ENCODE results near the gene SMAD3. TPM values are rescaled to one million over a fixed set of nuclear protein-coding genes. Genes with fewer than 3 reads are reported as not detected.
"Not testable (repeated sequence)": the region's sequence is repeated elsewhere in the genome, so short reads cannot be mapped to it uniquely, and the experiment has no call there.

SMAD3 gene
- total RNA-seq, 2 donors from 2014 or later: 47.4 to 68.9 TPM

- peaks cover 66% of the 10 kb centered on the region for H3K4me1 Mint-ChIP-seq (ENCODE audit: low read depth)
- H3K4me3 Mint-ChIP-seq: peak overlapping the region; percentile 72 to 82
- peak; percentile 39 to 47 for DNase-seq
- H3K36me3 Mint-ChIP-seq (ENCODE audit: insufficient read depth in 2 of 2): peaks cover 2% of the 10 kb centered on the region in 2 donors
- no peaks in the 10 kb centered on the region for H3K9me3 Mint-ChIP-seq
- peak; percentile 67 to 69 for ATAC-seq (replicated peaks in 1 of 2)
- no peaks in the 10 kb centered on the region for H3K27me3 Mint-ChIP-seq (ENCODE audit: low read depth)
- peak overlapping the region; percentile 55 for H3K27ac Mint-ChIP-seq
Observed at GRCh38 chr15:67150023-67150860, 84.8 kb downstream of the SMAD3 start.

- peaks cover 5 to 9% of the 10 kb centered on the region in 2 donors for H3K36me3 Mint-ChIP-seq (ENCODE audit: insufficient read depth in 2 of 2)
- peak overlapping the region in 1 of 2 donors; percentile 16 for H3K4me3 Mint-ChIP-seq
- H3K9me3 Mint-ChIP-seq: peaks cover 3 to 4% of the 10 kb centered on the region in 2 donors
- H3K27me3 Mint-ChIP-seq (ENCODE audit: low read depth): no peaks in the 10 kb centered on the region
- ATAC-seq (replicated peaks in 1 of 2) (no peak), DNase-seq (no peak)
- peak overlapping the region; percentile 43 for H3K27ac Mint-ChIP-seq
- H3K4me1 Mint-ChIP-seq (ENCODE audit: low read depth): peaks cover 49% of the 10 kb centered on the region
Observed at GRCh38 chr15:67152429-67152828, 87.0 kb downstream of the SMAD3 start.

- DNase-seq; H3K27me3 Mint-ChIP-seq (ENCODE audit: low read depth); ATAC-seq (replicated peaks in 1 of 2); H3K36me3 Mint-ChIP-seq (ENCODE audit: insufficient read depth in 2 of 2); H3K27ac Mint-ChIP-seq; H3K4me3 Mint-ChIP-seq; H3K9me3 Mint-ChIP-seq: not testable (repeated sequence)
- H3K4me1 Mint-ChIP-seq (ENCODE audit: low read depth): peaks cover 49% of the 10 kb centered on the region
Observed at GRCh38 chr15:67153044-67153443, 87.6 kb downstream of the SMAD3 start.

- H3K27ac Mint-ChIP-seq: no peak overlapping the region
- H3K4me1 Mint-ChIP-seq (ENCODE audit: low read depth): peaks cover 39% of the 10 kb centered on the region
- peaks cover 5 to 9% of the 10 kb centered on the region in 2 donors for H3K36me3 Mint-ChIP-seq (ENCODE audit: insufficient read depth in 2 of 2)
- ATAC-seq (replicated peaks in 1 of 2): no peak
- H3K4me3 Mint-ChIP-seq: no peak overlapping the region
- peaks cover 3 to 4% of the 10 kb centered on the region in 2 donors for H3K9me3 Mint-ChIP-seq
- DNase-seq: no peak
- no peaks in the 10 kb centered on the region for H3K27me3 Mint-ChIP-seq (ENCODE audit: low read depth)
Observed at GRCh38 chr15:67154249-67154648, 88.8 kb downstream of the SMAD3 start.

GRCh38 chr15:67156426-67156825 is 91.0 kb downstream of the SMAD3 start:
- peaks cover 21% of the 10 kb centered on the region for H3K4me1 Mint-ChIP-seq (ENCODE audit: low read depth)
- H3K27ac Mint-ChIP-seq: peak overlapping the region; percentile 38
- peaks cover 5 to 9% of the 10 kb centered on the region in 2 donors for H3K36me3 Mint-ChIP-seq (ENCODE audit: insufficient read depth in 2 of 2)
- no peaks in the 10 kb centered on the region for H3K27me3 Mint-ChIP-seq (ENCODE audit: low read depth)
- peaks cover 3 to 4% of the 10 kb centered on the region in 2 donors for H3K9me3 Mint-ChIP-seq
- H3K4me3 Mint-ChIP-seq: no peak overlapping the region
- DNase-seq (no peak), ATAC-seq (replicated peaks in 1 of 2) (no peak)

- peaks cover 21% of the 10 kb centered on the region for H3K4me1 Mint-ChIP-seq (ENCODE audit: low read depth)
Observed at GRCh38 chr15:67156834-67157233, 91.4 kb downstream of the SMAD3 start.

GRCh38 chr15:67157521-67158252 is 92.3 kb downstream of the SMAD3 start:
- H3K36me3 Mint-ChIP-seq (ENCODE audit: insufficient read depth in 2 of 2): peaks cover 5 to 9% of the 10 kb centered on the region in 2 donors

More at GRCh38 chr15:67156834-67157233, 91.4 kb downstream of the SMAD3 start:
- H3K9me3 Mint-ChIP-seq: peaks cover 3 to 4% of the 10 kb centered on the region in 2 donors
- H3K27ac Mint-ChIP-seq: no peak overlapping the region
- H3K36me3 Mint-ChIP-seq (ENCODE audit: insufficient read depth in 2 of 2): peaks cover 5 to 9% of the 10 kb centered on the region in 2 donors
- ATAC-seq (replicated peaks in 1 of 2) (peak; percentile 49 to 85), DNase-seq (no peak)
- H3K4me3 Mint-ChIP-seq: no peak overlapping the region
- no peaks in the 10 kb centered on the region for H3K27me3 Mint-ChIP-seq (ENCODE audit: low read depth)

GRCh38 chr15:67158367-67158766 is 93.0 kb downstream of the SMAD3 start:
- H3K27me3 Mint-ChIP-seq (ENCODE audit: low read depth): no peaks in the 10 kb centered on the region
- peaks cover 10% of the 10 kb centered on the region for H3K4me1 Mint-ChIP-seq (ENCODE audit: low read depth)

More at GRCh38 chr15:67157521-67158252, 92.3 kb downstream of the SMAD3 start:
- H3K4me1 Mint-ChIP-seq (ENCODE audit: low read depth): peaks cover 13% of the 10 kb centered on the region
- DNase-seq (no peak), ATAC-seq (replicated peaks in 1 of 2) (no peak)
- H3K27ac Mint-ChIP-seq: no peak overlapping the region
- peaks cover 3 to 4% of the 10 kb centered on the region in 2 donors for H3K9me3 Mint-ChIP-seq
- H3K27me3 Mint-ChIP-seq (ENCODE audit: low read depth): no peaks in the 10 kb centered on the region
- no peak overlapping the region for H3K4me3 Mint-ChIP-seq

GRCh38 chr15:67161412-67161811 is 96.0 kb downstream of the SMAD3 start:
- DNase-seq (no peak), ATAC-seq (replicated peaks in 1 of 2) (no peak)
- Mint-ChIP-seq H3K4me3 (no peak overlapping the region), H3K4me1 (ENCODE audit: low read depth) (peaks cover 10% of the 10 kb centered on the region), H3K36me3 (ENCODE audit: insufficient read depth in 2 of 2) (peaks cover under 1 to 4% of the 10 kb centered on the region in 2 donors), H3K27me3 (ENCODE audit: low read depth) (no peaks in the 10 kb centered on the region), H3K27ac (no peak overlapping the region), H3K9me3 (peaks cover 0 to 2% of the 10 kb centered on the region in 2 donors)

More at GRCh38 chr15:67158367-67158766, 93.0 kb downstream of the SMAD3 start:
- Mint-ChIP-seq H3K36me3 (ENCODE audit: insufficient read depth in 2 of 2) (peaks cover 3 to 7% of the 10 kb centered on the region in 2 donors), H3K9me3 (peaks cover 3 to 4% of the 10 kb centered on the region in 2 donors), H3K27ac (no peak overlapping the region), H3K4me3 (no peak overlapping the region)
- ATAC-seq (replicated peaks in 1 of 2): no peak
- DNase-seq: no peak

- peaks cover 10% of the 10 kb centered on the region for H3K4me1 Mint-ChIP-seq (ENCODE audit: low read depth)
- no peak for DNase-seq
- H3K4me3 Mint-ChIP-seq: no peak overlapping the region
- H3K36me3 Mint-ChIP-seq (ENCODE audit: insufficient read depth in 2 of 2): peaks cover 0 to 5% of the 10 kb centered on the region in 2 donors
- no peaks in the 10 kb centered on the region for H3K9me3 Mint-ChIP-seq
- no peak for ATAC-seq (replicated peaks in 1 of 2)
- no peak overlapping the region for H3K27ac Mint-ChIP-seq
- no peaks in the 10 kb centered on the region for H3K27me3 Mint-ChIP-seq (ENCODE audit: low read depth)
Observed at GRCh38 chr15:67161881-67162280, 96.5 kb downstream of the SMAD3 start.

- H3K27me3 Mint-ChIP-seq (ENCODE audit: low read depth): no peaks in the 10 kb centered on the region
- no peak for ATAC-seq (replicated peaks in 1 of 2)
- H3K9me3 Mint-ChIP-seq: no peaks in the 10 kb centered on the region
- H3K4me3 Mint-ChIP-seq: no peak overlapping the region
- DNase-seq: no peak
- peaks cover 3% of the 10 kb centered on the region for H3K4me1 Mint-ChIP-seq (ENCODE audit: low read depth)
- peaks cover 0 to 5% of the 10 kb centered on the region in 2 donors for H3K36me3 Mint-ChIP-seq (ENCODE audit: insufficient read depth in 2 of 2)
- H3K27ac Mint-ChIP-seq: no peak overlapping the region
Observed at GRCh38 chr15:67163180-67163579, 97.8 kb downstream of the SMAD3 start.

- Mint-ChIP-seq H3K9me3 (no peaks in the 10 kb centered on the region), H3K4me3 (no peak overlapping the region), H3K27ac (no peak overlapping the region), H3K27me3 (ENCODE audit: low read depth) (no peaks in the 10 kb centered on the region), H3K36me3 (ENCODE audit: insufficient read depth in 2 of 2) (peaks cover 5% of the 10 kb centered on the region in 2 donors), H3K4me1 (ENCODE audit: low read depth) (peaks cover 9% of the 10 kb centered on the region)
- ATAC-seq (replicated peaks in 1 of 2): no peak
- DNase-seq: no peak
Observed at GRCh38 chr15:67164401-67164791, 99.0 kb downstream of the SMAD3 start.

GRCh38 chr15:67164811-67165253 is 99.4 kb downstream of the SMAD3 start:
- H3K36me3 Mint-ChIP-seq (ENCODE audit: insufficient read depth in 2 of 2): peaks cover 5% of the 10 kb centered on the region in 2 donors
- no peaks in the 10 kb centered on the region for H3K27me3 Mint-ChIP-seq (ENCODE audit: low read depth)
- peaks cover 14% of the 10 kb centered on the region for H3K4me1 Mint-ChIP-seq (ENCODE audit: low read depth)
- no peaks in the 10 kb centered on the region for H3K9me3 Mint-ChIP-seq
- DNase-seq: no peak
- ATAC-seq (replicated peaks in 1 of 2): no peak
- H3K4me3 Mint-ChIP-seq: no peak overlapping the region
- H3K27ac Mint-ChIP-seq: no peak overlapping the region
